PC-9 (cell line): Measurements from ENCODE around the gene EIF4ENIF1. TPM values are rescaled to one million over a fixed set of nuclear protein-coding genes. Genes with fewer than 3 reads are reported as not detected.

Source experiments
- BruUV-seq: library from RNA; stranded (reverse); fragments of 400-500 nt; replicated peaks from 2 replicates; lab custom pipeline; 2021; lab: Mats Ljungman, UMichigan
- CTCF ChIA-PET: fragments of 300-600 bp; sonication (Branson Sonifier 250); formaldehyde crosslinking; loops from one replicate; lab custom pipeline; 2022; ENCODE audit warnings: antibody characterized with exemption; lab: Charles Lee
- POLR2A ChIA-PET: fragments of 300-600 bp; sonication (Branson Sonifier 250); formaldehyde crosslinking; loops from one replicate; lab custom pipeline; 2022; ENCODE audit warnings: antibody characterized with exemption; ENCODE audit not compliant: unreplicated experiment; lab: Charles Lee
- DNase-seq, 2 experiments: peaks; one replicate each; pipeline versions ENCODE4 v3.0.0 to v3.0.0-alpha.2; 2015 to 2022; ENCODE audit warnings: mixed read lengths in 1 of 2
- H2AFZ ChIP-seq: fragments of 200-600 bp; sonication (generic); 2 replicates; pipeline ENCODE4 v1.8.1; 2017; ENCODE audit warnings: antibody characterized with exemption
- H3F3A ChIP-seq: fragments of 200-600 bp; sonication (generic); 2 replicates; pipeline ENCODE4 v1.8.1; 2017; ENCODE audit warnings: antibody characterized with exemption, mild to moderate bottlenecking, low read depth; ENCODE audit not compliant: insufficient read depth
- H3K27ac ChIP-seq: fragments of 200-600 bp; sonication (generic); 2 replicates; pipeline ENCODE4 v1.6.1; 2016; ENCODE audit warnings: mixed run types
- H3K27me3 ChIP-seq: fragments of 200-600 bp; sonication (generic); 2 replicates; pipeline ENCODE4 v1.6.1; 2016; ENCODE audit warnings: low read depth, mixed run types; ENCODE audit not compliant: insufficient read depth
- H3K36me3 ChIP-seq: fragments of 200-600 bp; sonication (generic); 2 replicates; pipeline ENCODE4 v1.6.1; 2016; ENCODE audit warnings: low read depth, mixed run types
- H3K4me1 ChIP-seq: fragments of 200-600 bp; sonication (generic); replicated peaks from 2 replicates; pipeline ENCODE4 v1.6.1; 2016; ENCODE audit warnings: mixed run types; ENCODE audit not compliant: insufficient read depth
- H3K4me2 ChIP-seq: fragments of 200-600 bp; sonication (generic); 2 replicates; pipeline ENCODE4 v1.6.1; 2017; ENCODE audit warnings: mixed run types
- H3K4me3 ChIP-seq: fragments of 200-600 bp; sonication (generic); 2 replicates; pipeline ENCODE4 v1.6.1; 2016; ENCODE audit warnings: mixed run types
- H3K79me2 ChIP-seq: fragments of 200-600 bp; sonication (generic); 2 replicates; pipeline ENCODE4 v1.6.1; 2017; ENCODE audit warnings: low read depth, mixed run types
- H3K9me2 ChIP-seq: fragments of 200-600 bp; sonication (generic); 2 replicates; pipeline ENCODE4 v1.8.1; 2017; ENCODE audit warnings: mild to moderate bottlenecking; ENCODE audit not compliant: insufficient read depth
- H3K9me3 ChIP-seq: fragments of 200-600 bp; sonication (generic); 2 replicates; pipeline ENCODE4 v1.8.1; 2016; ENCODE audit warnings: low read depth; ENCODE audit not compliant: insufficient read depth
- H4K20me1 ChIP-seq: fragments of 200-600 bp; sonication (generic); 2 replicates; pipeline ENCODE4 v1.8.1; 2017; ENCODE audit not compliant: insufficient read depth
- EZH2 ChIP-seq: fragments of 200-600 bp; sonication (generic); IDR thresholded peaks from 2 replicates; pipeline ENCODE4 v1.8.0; 2017; ENCODE audit warnings: antibody characterized with exemption, low read depth
- intact Hi-C: fragments of 100-400 bp; cut with micrococcal nuclease; formaldehyde crosslinking; loops from one replicate; pipeline ENCODE4 v1.10.0; 2022; ENCODE audit not compliant: unreplicated experiment
- total RNA-seq: library from RNA; stranded (reverse); gene quantifications from 2 replicates; pipeline ENCODE4 v1.2.3, GENCODE V29; 2021
- TF ChIP-seq, protein P1 (sequence below): fragments of 200-600 bp; sonication (generic); conservative IDR thresholded peaks from 2 replicates; pipeline ENCODE4 v1.6.1; 2017; ENCODE audit warnings: mixed run types, antibody characterized with exemption, mild to moderate bottlenecking, moderate library complexity

The EIF4ENIF1 gene
- total RNA-seq, 1 experiment from 2014 or later = 21.8 TPM

DNA sequence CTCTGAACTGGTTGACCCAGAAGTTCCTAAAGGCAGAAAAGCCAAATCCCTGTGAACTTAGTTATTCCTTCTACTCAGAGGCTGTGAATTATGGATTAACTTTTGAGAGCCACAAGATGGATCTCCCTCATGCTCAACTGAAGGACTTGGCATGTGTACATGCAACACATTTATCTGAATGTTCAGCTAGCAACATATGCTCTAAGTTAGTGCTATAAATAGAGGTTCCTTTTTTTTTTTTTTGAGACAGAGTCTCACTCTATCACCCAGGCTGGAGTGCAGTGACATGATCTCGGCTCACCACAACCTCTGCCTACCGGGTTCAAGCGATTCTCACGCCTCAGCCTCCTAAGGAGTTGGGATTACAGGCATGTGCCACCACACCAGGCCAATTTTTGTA is 40.1 kb downstream of the EIF4ENIF1 start:
- ChIA-PET POLR2A (no interaction called here), CTCF (no interaction called here)
- no peak for DNase-seq
- no peaks in the 10 kb centered on the region for H3K4me1 ChIP-seq
- H3F3A ChIP-seq = peaks cover 18% of the 10 kb centered on the region
- no peak for TF ChIP-seq EZH2
- TF ChIP-seq, protein P1, sequence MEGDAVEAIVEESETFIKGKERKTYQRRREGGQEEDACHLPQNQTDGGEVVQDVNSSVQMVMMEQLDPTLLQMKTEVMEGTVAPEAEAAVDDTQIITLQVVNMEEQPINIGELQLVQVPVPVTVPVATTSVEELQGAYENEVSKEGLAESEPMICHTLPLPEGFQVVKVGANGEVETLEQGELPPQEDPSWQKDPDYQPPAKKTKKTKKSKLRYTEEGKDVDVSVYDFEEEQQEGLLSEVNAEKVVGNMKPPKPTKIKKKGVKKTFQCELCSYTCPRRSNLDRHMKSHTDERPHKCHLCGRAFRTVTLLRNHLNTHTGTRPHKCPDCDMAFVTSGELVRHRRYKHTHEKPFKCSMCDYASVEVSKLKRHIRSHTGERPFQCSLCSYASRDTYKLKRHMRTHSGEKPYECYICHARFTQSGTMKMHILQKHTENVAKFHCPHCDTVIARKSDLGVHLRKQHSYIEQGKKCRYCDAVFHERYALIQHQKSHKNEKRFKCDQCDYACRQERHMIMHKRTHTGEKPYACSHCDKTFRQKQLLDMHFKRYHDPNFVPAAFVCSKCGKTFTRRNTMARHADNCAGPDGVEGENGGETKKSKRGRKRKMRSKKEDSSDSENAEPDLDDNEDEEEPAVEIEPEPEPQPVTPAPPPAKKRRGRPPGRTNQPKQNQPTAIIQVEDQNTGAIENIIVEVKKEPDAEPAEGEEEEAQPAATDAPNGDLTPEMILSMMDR = no peak
- intact Hi-C loops = no loop called here
- H2AFZ ChIP-seq = no peak overlapping the region
- no peak overlapping the region for H3K4me3 ChIP-seq
- H3K36me3 ChIP-seq = peaks cover 11% of the 10 kb centered on the region
- no peaks in the 10 kb centered on the region for H3K9me3 ChIP-seq
- H3K4me2 ChIP-seq = no peak overlapping the region
- no peaks in the 10 kb centered on the region for H3K9me2 ChIP-seq
- no peaks in the 10 kb centered on the region for H3K79me2 ChIP-seq
- BruUV-seq = no TSS peak
- no peaks in the 10 kb centered on the region; the same call in 1 of the 2 replicates for H4K20me1 ChIP-seq
- H3K27ac ChIP-seq = no peak overlapping the region
- no peaks in the 10 kb centered on the region for H3K27me3 ChIP-seq

DNA sequence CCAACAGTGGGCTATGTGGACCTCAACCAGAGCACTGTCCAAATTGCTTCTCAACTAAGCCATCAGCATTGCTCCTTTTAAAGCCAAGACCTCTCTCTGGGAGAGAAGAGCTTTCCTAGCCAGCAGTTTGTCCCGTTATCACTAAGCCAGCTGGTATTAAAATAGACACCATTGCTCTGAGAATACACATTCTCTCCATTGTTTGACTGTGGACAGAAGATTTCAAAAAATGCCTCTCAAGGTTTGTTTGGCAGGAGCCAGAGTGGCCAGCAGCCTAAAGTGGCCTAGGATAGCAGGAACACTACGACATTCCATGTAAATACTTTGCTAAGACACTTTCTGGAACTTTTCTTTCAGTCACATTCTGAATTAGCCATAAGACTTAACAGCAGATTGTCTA is 41.3 kb downstream of the EIF4ENIF1 start:
- no peaks in the 10 kb centered on the region; the same call in 1 of the 2 replicates for H3K36me3 ChIP-seq
- TF ChIP-seq, protein P1 = no peak
- TF ChIP-seq EZH2 = no peak
- H3K4me3 ChIP-seq = no peak overlapping the region
- intact Hi-C loops = no loop called here
- H3K79me2 ChIP-seq = no peaks in the 10 kb centered on the region
- peaks cover 18% of the 10 kb centered on the region for H3F3A ChIP-seq
- H3K9me3 ChIP-seq = no peaks in the 10 kb centered on the region
- no peak overlapping the region for H3K27ac ChIP-seq
- H3K4me2 ChIP-seq = no peak overlapping the region
- H3K4me1 ChIP-seq = no peaks in the 10 kb centered on the region
- CTCF ChIA-PET = no interaction called here
- no peak for DNase-seq
- no peaks in the 10 kb centered on the region for H3K9me2 ChIP-seq
- no TSS peak for BruUV-seq
- H3K27me3 ChIP-seq = no peaks in the 10 kb centered on the region
- no peak overlapping the region for H2AFZ ChIP-seq
- no peaks in the 10 kb centered on the region; the same call in 1 of the 2 replicates for H4K20me1 ChIP-seq
- POLR2A ChIA-PET = no interaction called here

DNA sequence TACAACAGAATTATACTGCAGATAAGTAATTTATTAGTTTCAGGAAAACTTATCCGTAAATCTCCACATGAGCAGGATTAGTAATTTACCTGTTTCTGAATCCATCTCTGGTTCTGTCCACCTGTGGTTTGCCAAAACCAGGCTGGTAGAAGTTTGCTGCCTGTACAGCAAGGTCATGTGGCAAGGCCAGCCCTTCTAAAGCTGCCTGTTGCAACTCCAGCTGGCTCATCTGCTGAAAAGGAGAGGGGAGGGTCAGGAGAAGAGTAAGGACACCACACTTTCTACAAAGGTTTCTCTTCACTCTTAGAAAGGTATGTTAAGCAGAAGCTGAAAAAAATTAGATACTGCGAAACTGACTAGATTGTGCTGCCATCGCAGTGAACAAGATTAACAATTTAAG is 42.3 kb downstream of the EIF4ENIF1 start:
- ChIA-PET POLR2A (no interaction called here), CTCF (no interaction called here)
- Histone ChIP-seq H3K9me3 (no peaks in the 10 kb centered on the region), H3K4me2 (no peak overlapping the region), H3K27me3 (no peaks in the 10 kb centered on the region), H3F3A (peaks cover 16% of the 10 kb centered on the region), H4K20me1 (no peaks in the 10 kb centered on the region; the same call in 1 of the 2 replicates), H3K4me3 (no peak overlapping the region), H3K4me1 (no peaks in the 10 kb centered on the region), H2AFZ (no peak overlapping the region), H3K36me3 (no peaks in the 10 kb centered on the region), H3K27ac (no peak overlapping the region), H3K9me2 (no peaks in the 10 kb centered on the region), H3K79me2 (no peaks in the 10 kb centered on the region)
- no TSS peak for BruUV-seq
- no peak for DNase-seq
- intact Hi-C loops = no loop called here
- TF ChIP-seq, protein P1 = no peak
- TF ChIP-seq EZH2 = no peak
